Measurements from ENCODE around the gene VWA1. TPM values are rescaled to one million over a fixed set of nuclear protein-coding genes. Genes with fewer than 3 reads are reported as not detected.
"Not testable (repeated sequence)": the region's sequence is repeated elsewhere in the genome, so short reads cannot be mapped to it uniquely, and the experiment has no call there.

The VWA1 gene
- total RNA-seq, 1 donor from 2014 or later = 175 TPM

GRCh38 chr1:1401457-1402010 is 34.0 kb upstream of the VWA1 start:
- ATAC-seq (no peak), DNase-seq (ENCODE audit: low spot score) (no peak)
- intact Hi-C loops (cut with DNase I) = no loop called here

- no peak for DNase-seq (ENCODE audit: low spot score)
- no peak for ATAC-seq
- intact Hi-C loops (cut with DNase I) = no loop called here
Measured at GRCh38 chr1:1402072-1402900, 33.2 kb upstream of the VWA1 start.

- DNase-seq (ENCODE audit: low spot score); intact Hi-C loops (cut with DNase I); ATAC-seq: not testable (repeated sequence)
Measured at GRCh38 chr1:1402901-1403392, 32.5 kb upstream of the VWA1 start.

- DNase-seq (ENCODE audit: low spot score) (no peak), ATAC-seq (no peak)
- intact Hi-C loops (cut with DNase I) = no loop called here
Measured at GRCh38 chr1:1403653-1404052, 31.8 kb upstream of the VWA1 start.

GRCh38 chr1:1406101-1406820 is 29.2 kb upstream of the VWA1 start:
- DNase-seq (ENCODE audit: low spot score) = no peak
- no peak for ATAC-seq
- intact Hi-C loops (cut with DNase I) = no loop called here

GRCh38 chr1:1406821-1407635 is 28.5 kb upstream of the VWA1 start, which contains the start of gene MRPL20:
TSS of gene MRPL20 (minus strand) at chr1:1407293. CDS start at chr1:1407217, 76 bp downstream.
- ATAC-seq (peak; percentile 99), DNase-seq (ENCODE audit: low spot score) (peak; percentile 97)
- intact Hi-C loops (cut with DNase I) = no loop called here

GRCh38 chr1:1407636-1408318 is 27.7 kb upstream of the VWA1 start:
- DNase-seq (ENCODE audit: low spot score) = no peak
- no peak for ATAC-seq
- intact Hi-C loops (cut with DNase I) = no loop called here

- DNase-seq (ENCODE audit: low spot score); intact Hi-C loops (cut with DNase I); ATAC-seq: not testable (repeated sequence)
Measured at GRCh38 chr1:1410238-1410637, 25.3 kb upstream of the VWA1 start.

- ATAC-seq (no peak), DNase-seq (ENCODE audit: low spot score) (no peak)
- intact Hi-C loops (cut with DNase I) = no loop called here
Measured at GRCh38 chr1:1411626-1412025, 23.9 kb upstream of the VWA1 start.

GRCh38 chr1:1412311-1412902 is 23.1 kb upstream of the VWA1 start:
- DNase-seq (ENCODE audit: low spot score); ATAC-seq; intact Hi-C loops (cut with DNase I): not testable (repeated sequence)

- DNase-seq (ENCODE audit: low spot score) (no peak), ATAC-seq (no peak)
- intact Hi-C loops (cut with DNase I) = no loop called here
Measured at GRCh38 chr1:1415751-1416150, 19.7 kb upstream of the VWA1 start.

GRCh38 chr1:1417396-1417795 is 18.1 kb upstream of the VWA1 start:
- intact Hi-C loops (cut with DNase I); DNase-seq (ENCODE audit: low spot score): not testable (repeated sequence)

GRCh38 chr1:1417825-1418463 is 17.5 kb upstream of the VWA1 start:
- intact Hi-C loops (cut with DNase I); DNase-seq (ENCODE audit: low spot score); ATAC-seq: not testable (repeated sequence)

More at GRCh38 chr1:1417396-1417795, 18.1 kb upstream of the VWA1 start:
- not testable (repeated sequence) for ATAC-seq

- ATAC-seq (no peak), DNase-seq (ENCODE audit: low spot score) (no peak)
- intact Hi-C loops (cut with DNase I) = no loop called here
Measured at GRCh38 chr1:1418464-1419362, 16.8 kb upstream of the VWA1 start.

- DNase-seq (ENCODE audit: low spot score) = no peak
- ATAC-seq = peak; percentile 30
- intact Hi-C loops (cut with DNase I) = no loop called here
Measured at GRCh38 chr1:1419363-1419812, 16.1 kb upstream of the VWA1 start.
